Inflammatory macrophage treated with lipopolysaccharide for 1 hour (primary cell): Measurements from ENCODE around the gene PLEKHG4B.

Source experiments
- DNase-seq, 2 donors: peaks; one replicate each; pipeline ENCODE4 v3.0.0-alpha.2; 2020 to 2022

PLEKHG4B gene

DNA sequence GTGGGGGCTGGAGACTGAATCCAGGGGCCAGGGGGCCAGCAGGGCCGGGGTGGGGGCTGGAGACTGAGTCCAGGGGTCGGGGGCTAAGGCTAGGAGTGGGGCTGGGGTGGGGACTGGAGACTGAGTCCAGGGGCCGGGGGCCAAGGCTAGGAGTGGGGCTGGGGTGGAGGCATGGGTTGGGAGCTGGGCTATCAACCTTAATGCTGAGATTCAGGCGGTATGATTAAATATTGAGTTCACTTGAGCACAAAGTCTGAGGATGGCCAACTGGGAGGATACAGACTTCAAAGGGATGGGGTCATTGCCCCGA, 82.3 kb downstream of the PLEKHG4B start:
- DNase-seq = no peak

DNA sequence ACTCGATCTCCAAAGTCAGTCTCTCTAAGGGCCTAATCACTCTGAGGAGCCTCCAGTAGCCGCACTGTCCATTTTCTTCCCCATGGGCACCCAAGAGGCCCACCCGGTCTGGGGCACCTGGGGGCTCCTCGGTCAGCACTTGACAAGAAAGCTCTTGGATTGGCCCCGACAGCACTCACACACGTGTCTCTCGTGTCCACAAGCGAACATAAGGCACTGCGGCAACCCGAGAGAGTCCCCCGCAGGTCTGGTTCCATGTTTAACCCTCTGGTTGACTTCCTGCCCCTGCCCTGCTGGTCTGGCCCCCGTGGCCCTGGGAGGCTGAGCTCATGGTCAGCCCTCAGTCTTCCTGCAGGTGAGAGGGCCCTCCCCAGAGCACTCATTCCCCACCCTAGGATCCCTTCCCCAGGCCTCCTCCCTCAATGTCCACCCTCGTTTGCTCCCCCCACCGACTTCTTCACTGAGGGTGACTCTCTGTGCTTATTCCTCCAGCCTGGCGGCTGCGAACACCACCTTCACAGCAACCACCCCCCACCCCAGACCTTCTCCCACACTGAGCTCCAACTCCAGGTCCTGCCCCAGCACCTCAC, 83.0 kb downstream of the PLEKHG4B start:
- DNase-seq = no peak

DNA sequence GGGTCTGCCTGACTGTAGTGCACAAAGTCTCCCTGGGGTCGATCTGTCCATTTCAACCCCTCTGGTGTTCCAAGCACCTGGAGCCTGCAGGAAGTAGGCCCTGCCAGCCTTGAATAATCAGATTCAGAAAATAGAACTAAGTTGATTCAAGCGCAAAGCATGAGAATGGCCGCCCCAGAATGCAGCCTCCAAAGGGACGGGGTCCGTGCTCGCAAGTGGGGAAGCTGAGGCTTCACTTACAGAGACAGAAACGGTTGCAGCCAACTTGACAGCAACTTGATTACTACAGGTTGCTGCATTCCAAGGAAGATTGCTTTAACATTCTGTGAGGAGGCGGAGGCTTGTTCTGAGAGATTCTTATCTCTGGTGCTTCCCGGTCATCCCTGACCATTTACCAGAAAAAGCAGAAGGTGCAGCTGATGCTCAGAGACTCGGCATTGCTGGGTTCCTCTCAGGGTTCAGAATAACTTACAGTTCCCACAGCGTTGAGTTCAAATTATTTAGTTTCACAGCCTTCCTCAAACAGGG, 84.4 kb downstream of the PLEKHG4B start:
- DNase-seq = no peak

DNA sequence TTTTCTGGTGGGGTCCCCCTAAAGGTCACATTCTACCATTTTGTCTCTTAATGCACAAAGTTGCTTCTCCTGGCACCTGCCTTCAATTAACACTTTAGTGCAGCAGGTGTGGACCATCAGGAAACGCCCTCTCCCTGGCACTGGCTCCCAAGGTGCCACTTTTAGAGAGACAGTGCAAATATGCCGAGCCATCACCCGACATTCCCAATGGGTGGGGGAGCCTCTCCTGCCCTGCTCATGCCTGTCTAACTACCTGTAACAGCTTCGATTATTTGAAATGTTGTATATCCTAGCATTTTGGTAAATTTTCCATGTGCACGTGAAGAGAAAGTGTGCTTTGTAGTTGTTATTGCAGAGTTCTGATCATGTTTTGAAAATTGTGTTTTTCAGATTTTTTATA, 86.1 kb downstream of the PLEKHG4B start:
- DNase-seq = no peak

DNA sequence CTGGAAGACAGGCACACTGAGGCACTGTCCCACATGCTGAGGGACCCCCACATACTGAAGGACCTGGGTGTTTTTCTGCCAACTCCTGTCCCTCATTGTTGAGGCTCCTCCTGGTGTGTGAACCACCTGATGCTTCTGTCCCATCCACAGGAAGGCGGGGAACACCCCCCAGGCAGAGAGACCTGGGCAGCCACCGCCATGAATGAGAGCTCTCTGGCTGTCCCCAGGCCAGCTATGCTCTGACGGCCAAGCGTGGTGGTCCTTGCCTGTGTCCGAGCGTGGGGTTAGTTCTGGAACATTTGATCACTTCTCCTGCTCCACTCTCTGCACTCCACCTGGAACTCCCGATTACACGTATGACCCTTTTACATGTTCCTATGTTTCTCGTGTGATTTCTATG, 87.4 kb downstream of the PLEKHG4B start:
- DNase-seq = no peak

DNA sequence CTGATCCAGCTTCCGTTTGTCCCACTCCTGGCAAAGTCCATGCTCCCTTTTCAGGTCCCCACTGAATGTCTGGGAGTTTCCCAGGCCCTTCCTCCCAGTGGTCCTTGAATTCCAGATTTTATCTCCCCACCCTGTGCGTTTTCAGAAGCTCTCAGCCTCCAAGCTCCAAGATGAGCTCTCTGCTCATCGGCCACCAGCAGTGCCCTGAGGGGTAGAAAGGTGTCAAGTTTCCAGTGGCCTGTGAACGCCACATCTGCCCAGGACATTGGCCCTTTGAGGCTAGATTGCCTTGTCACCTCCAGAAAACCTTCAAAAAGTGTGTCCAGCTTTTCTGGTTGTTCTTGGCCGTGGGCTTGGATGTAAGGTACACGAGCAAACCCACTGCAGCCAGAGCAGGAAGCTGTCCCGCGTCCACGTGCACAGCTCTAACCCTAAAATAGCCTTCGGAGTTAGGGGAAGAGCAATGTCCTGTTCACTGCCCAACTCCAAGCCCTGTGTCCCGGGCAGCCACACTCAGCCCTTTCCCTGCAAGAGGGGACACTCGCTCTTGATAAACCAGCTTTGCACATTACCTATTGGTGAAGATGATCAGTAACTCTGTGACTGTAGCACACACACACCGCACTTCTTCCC, 88.4 kb downstream of the PLEKHG4B start:
- no peak for DNase-seq

DNA sequence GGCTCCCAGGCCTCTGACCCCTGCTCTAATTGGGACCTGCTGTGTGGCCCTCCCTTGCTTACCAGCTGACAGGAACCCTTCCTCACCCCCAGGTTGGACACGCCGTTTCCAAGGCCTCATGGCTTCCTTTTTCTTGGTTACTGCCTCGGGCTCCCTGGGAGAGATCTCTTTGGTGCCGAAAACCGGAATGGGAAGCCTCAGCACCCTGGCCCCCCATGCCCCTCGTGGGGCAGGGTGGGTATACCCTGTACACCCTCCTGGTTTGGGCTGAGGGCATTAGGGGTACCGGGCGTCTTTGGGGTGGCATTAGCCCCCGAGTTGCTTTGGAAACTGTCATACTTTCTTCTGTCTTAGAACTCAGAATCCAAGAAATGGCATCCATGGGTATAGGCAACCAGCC, 89.2 kb downstream of the PLEKHG4B start:
- DNase-seq = no peak

DNA sequence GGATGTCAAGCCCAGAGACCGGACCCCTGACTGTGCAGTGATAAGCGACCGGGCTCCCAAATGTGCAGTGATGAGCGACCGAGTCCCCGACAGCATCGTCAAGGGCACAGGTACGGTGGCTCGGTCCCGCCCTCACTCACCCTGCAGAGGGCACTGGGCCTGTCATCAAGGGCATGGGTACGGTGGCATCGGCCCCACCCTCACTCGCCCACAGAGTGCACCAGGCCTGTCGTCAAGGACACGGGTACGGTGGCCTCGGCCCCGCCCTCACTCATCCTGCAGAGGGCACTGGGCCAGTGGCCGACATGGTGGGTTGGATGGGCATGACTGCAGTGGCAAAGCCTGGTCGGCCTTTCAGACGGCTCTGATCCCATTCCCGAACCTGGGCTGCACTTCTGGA, 89.6 kb downstream of the PLEKHG4B start:
- DNase-seq = no peak

DNA sequence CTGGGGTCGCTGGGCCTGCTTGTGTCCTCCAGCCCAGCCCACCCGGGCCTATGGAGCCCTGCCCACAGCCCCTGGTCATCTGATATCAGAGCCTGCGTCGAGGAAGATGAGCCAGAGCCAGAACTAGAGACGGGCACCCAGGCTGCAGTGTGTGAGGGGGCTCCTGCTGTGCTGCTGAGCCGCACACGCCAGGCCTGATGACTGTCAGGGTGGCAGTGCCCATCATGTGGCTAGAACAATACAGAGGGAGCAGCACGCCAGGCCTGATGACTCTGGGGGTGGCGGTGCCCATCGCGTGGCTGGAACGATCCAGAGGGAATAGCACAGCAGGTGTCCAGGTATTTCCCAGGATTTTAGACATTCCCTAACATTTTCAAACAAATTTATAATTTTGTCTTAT, 90.2 kb downstream of the PLEKHG4B start:
- no peak for DNase-seq

DNA sequence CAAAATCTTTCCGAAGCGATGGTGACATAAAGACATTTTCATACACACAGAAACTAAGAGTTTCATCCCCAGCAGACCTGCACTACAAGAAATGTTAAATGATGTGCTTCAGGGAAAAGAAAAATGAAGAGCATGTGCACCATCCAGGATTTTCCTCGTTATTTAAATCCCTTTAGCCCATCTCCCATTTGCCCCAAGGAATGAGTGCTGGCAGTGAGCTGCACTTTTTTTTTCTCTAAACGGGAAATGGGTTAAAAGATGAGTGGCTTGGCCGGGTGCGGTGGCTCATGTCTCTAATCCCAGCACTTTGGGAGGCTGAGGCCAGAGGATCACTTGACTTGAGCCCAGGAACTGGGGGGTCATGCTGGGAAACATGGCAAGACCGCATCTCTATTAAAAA, 92.5 kb downstream of the PLEKHG4B start:
- DNase-seq = no peak

DNA sequence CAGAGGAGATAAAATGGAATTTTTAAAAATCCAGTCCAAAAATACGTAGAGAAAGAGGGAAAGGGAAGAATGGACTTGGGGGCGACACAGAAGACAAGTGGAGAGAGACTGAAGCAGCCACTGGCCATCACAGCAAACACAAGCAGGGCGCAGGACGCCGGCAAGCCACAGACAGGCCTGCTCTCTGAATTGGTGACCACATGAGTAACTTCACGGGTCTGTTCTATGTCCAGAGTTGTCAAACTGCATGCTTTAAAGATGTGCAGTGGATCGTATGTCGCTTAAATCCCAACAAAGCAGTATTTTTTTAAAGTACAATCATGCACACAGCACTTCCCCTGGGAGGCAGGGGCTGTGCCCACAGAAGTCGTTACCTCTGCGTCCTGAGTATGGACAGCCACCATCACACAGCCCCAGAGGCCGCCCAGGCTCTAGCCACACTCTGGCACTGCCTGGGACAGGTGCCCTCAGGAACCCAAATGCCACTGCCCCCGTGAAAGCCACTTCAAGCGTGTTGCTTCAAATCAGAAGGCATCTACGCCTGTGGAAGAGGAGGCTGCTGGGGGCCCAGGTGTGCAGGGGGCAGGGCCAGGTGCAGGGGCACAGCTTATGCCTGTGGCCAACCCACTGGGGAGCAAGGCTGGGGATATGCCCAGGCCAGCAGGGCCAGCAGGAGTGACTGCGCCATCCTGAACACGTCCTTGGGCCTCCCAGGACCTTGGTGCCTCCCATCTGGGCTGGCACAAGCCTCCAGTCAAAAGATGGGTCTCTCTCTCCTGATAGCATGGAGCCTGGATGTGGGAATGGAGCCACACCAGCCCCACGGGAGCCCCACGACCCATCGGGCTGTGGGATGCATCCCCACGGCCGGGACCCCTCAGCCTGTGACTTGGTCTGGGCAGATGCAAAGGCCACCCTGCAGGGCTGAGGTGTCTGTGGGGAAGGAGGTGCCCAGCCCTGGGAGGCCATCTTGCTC, 93.4 kb downstream of the PLEKHG4B start:
- no peak for DNase-seq

DNA sequence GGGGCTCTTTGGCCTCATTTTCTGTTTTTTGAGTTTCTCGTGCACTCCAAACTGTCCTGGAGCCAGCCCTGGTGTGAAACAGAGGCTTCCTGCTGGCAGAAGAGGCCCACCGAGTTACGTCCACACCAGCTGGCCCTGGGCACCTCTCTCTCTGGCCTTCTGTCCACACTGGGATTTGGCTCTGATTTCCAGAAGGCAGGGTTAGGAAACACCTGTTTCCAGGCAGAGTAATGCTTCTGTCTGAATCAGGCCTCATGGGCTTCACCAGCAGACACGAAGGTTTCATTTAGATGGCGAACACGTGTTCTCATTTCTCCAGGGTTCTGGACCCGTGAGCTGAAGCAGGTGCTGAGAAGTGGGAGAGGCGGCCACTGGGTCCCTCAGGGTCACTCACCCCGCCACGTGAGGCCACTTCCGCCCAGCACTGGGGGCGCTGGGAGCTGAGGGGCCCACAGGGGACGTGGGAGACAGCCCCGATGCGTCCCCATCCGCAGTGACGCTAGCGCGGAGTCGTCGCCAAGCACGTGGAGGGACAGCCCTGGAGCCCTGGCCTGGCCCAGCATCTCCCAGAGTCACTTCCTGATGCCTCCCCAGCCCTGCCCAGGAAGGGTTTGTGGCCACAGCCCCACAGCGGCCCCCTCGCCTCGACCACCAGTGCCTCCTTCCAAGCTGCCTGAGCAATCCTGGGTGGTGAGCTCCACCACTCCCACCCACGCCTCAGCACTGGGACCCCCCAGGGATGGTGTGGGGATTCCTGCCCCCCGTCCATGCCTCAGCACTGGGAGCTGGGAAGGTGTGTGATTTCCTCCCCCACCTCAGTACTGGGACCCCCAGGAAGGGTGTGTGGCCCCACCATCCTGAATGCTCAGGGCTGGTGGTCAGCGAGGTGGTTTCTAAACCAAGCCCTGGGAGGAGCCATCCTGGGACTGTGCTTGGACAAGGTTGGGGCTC, 94.4 kb downstream of the PLEKHG4B start:
- no peak for DNase-seq

DNA sequence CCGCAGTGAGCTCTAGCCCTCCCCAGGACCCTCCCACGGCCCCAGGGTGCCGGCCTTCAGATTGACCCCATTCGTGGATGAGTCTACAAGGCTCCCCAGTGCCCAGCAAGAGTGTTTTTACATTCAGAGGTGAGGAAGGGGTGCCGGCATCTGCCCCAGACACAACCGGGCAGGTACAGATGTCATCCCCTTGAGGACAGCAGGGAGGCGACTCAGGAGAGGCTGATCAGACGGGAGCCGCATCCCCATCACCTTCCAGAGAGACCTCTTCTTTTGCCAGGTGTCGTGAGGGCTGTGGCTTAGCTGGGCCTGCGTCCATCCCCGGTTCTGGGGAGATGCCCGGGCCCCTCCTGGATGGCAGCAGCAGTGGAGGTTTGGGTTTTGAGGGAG, 95.1 kb downstream of the PLEKHG4B start:
- no peak for DNase-seq

DNA sequence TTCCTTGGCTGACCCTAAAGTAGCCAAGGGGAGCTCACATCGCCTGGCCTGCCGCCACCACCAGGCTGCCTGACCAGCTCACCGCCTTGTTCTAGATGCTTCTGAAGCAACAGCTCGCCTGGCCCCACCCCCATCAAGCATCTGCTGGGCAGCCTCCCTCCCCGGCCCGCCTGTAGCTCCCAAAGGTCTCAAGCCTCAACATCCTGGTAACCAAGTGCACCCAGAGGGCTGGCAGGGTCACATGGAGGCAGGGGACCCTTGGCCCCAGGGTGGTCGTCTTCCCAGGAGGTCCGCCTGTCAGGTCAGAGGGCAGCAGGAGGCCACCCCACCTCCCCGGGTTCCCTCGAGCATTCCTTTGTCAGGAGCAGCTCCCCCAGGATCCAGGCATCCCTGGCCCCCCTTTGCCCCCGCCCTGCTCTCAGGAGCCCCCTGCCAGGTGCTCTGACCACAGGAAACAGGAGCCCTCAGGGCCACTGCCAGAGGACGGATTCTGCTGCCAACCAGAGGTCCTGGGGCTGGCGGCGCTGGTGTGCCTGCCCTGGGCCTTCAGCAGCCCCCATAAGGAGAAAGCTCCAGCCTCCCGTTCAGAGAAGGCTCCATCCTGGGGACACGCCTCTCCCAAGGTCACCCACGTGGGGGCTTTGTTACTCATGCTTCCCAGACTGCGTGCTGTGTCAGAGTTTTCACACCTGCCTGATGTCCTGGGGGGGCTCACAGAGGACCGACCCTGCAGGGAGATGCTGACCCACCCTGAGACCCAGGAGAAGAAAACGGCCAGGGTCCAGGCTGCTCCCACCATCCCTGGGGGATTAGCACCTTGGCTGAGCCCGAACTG, 95.9 kb downstream of the PLEKHG4B start:
- DNase-seq = no peak

DNA sequence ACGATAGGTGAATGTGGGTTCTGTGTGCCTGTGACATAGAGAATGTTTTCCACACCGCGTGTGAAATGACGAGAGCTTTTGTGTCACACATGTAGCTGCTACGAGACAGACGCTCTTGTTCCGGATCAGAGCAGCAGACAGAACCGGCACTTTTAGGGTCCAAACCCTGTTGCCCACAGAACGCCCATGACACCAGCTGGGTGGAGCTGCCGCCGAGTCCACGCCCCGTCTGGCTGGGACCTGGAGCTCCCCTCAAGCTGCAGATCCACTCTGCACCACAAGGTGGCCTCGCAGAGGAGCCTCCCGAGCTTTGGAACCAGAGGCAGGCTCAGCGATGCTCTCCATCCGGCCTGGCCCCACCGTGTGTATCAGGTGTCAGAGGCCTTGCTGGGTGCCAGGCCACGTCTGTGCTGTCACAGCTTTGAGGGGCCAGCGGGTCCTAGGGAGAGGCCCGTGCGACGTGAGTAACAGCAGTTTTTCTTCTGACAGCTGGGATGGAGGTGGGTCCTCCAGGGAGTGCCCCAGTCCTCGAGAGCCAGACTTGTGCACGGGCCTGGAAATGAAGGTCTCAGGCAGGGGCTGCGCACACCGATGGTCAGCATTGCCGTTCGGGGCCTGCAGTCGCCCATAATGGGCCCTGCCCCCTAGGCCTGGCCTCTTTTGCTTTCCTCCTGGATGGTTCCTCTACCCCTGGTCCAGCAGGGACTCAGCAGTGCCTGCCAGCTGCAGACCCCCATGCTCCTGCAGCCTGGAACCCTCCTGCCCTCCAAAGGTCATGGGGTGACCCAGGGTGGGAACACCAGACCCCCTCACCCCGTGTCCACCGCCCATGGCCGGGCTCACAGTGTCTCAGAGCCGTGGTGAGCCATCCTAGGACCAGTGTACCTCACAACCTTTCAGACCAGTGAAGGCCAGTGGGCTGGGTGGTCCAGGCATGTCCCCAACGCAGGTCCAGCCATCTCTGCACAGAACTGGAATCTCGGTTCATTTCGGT, 96.8 kb downstream of the PLEKHG4B start:
- DNase-seq = peak; percentile 57 to 90

DNA sequence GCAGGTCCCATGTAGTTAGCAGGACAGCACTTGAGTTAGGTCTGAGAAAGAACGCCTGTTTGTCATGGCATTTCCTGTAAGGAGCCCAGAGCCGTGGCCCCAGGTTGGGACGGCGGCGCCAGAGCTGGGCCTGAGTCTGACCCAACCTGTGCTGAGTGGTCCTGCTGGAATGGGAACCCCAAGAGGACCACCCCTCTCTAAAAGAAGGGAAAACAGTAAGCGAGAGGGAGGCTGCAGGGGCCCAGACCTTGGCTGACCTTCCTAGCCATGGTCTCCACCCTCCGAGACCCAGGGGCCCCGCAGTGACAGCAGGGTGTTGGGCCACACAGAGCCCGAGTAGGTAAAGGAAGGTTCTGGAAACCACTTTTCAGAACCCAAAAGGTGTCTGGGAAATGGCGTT, 97.5 kb downstream of the PLEKHG4B start:
- no peak for DNase-seq

DNA sequence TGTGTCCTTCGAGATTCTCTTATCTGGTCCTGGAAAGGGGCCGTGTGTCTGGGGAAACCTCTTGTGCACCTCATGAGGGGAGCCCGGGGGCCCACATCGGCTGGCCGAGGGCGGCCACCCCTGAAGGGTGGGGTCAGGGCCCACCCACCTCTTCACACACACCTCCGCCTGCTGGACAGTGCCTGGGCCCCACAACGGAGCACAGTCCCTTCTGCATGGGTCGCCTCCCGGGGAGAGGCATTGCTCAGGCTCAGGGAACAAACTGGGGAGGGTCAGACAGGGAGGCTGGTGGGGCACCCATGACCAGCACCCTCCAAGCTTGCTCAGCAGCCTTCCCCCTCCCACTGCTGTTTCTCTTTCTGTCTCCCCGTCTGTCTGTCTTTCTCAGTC, 98.0 kb downstream of the PLEKHG4B start:
- no peak for DNase-seq

DNA sequence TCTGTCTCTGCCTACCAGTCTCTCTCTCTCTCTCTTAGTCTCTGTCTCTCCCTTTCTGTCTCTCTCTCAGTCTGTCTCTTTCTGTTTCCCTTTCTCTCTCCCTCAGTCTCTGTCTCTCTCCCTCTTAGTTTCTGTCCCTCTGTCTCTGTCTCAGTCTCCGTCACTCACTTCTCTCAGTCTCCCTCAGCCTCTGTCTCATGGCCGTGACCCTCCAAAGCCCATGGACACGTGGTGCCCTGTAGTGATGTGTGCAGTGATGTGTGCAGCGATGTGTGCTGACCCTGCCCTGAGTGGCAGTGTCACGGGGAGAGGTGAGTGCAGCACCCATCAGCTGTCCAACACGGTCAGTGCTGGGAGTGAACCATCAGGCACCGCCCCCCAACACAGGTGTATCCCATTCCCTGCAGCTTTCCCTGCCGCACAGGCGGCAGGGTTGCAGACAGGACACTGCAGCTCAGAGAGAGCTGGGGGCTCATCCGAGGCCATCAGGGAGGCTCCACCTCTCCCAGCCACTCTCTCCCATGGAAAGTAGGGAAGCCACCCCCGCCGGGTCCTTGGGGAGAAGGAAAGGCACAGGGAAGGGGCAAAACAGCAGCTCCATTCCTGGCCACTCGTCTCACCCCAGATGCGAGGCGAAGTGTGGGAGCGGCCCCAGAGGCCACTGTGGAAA, 98.5 kb downstream of the PLEKHG4B start:
- no peak for DNase-seq

DNA sequence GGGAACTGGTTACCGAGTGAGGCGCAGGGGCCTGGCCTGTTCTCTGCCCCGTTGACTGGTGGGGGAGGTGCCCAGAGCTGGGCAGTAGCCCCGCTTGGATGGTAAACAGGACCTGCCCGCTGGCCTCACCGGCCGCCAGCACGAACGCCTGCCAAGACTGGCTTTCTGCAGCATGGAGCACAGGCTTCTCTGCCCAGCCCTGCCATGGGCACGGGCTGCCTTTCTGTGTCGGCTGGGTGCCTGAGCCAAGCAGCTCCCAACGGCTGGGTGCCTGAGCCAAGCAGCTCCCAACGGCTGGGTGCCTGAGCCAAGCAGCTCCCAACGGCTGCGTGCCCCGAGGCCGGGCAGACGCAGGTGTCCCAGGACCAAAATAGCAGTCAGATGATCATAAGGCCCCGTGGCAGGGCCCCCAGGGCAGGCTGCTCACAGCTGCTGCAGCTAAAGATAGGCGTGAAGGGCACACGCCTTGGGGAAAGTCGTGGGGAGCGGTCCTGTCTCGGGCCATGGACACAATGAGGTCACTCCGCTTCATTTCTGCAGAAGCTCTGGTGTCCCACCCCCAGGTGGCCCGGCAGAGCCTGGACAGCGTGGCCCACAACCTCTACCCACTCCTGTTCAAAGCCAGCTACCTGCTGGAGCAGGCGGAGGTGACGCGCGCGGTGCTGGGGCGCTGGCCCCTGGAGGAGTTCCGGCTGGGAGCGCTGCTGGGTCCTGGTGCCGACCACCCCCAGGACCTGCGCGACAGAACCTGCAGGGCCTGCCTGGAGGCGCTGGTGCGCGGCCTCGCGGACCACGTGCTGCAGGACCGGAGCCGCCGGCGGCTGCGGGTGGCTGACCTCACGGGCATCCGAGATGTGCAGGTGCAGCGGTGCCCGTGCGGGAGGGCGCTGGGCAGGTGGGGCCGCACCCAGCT, 99.3 kb downstream of the PLEKHG4B start, which contains the start of gene LRRC14B:
Gene LRRC14B, plus strand, starts transcription at position 460 of the 913 bp plus-strand sequence. Its CDS starts 44 bp downstream, at position 504.
- DNase-seq = no peak
